SH-SY5Y (cell line): ENCODE data around the gene CABLES1.

Source experiments
- GATA2 ChIP-seq: IDR thresholded peaks from 2 replicates; pipeline ENCODE4 v1.6.1; 2011; ENCODE audit warnings: mild to moderate bottlenecking, low read depth, low read length
- GATA3 ChIP-seq: IDR thresholded peaks from 2 replicates; pipeline ENCODE4 v1.6.1; 2011; ENCODE audit warnings: low read depth, mild to moderate bottlenecking, low read length, moderate library complexity

DNA sequence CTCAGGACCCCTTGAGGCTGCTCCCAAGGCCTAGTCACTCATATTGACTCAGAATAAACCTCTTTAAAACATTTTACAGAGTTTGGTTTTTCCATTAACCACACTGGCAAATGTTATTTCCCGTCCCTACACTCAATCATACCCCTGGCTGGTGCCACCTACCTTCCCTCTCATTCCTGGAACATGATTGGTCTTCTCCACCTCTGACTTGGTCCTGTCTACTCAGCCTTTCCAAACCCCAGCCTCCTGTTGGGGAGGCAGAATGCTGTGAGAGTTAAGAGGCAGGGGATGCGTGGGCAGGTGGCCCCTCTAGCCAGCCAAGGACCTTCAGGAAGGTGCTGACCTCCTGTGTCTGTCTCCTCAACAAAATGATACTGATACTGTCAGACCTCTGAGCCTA, 149.3 kb downstream of the CABLES1 start:
- TF ChIP-seq GATA3 (no peak), GATA2 (no peak)
